ENCODE data around the gene AKAP13.

AKAP13 gene

GRCh38 chr15:85382942-85383341, 2.5 kb downstream of the AKAP13 start:
- no peak for DNase-seq

GRCh38 chr15:85383470-85384148, 3.2 kb downstream of the AKAP13 start:
- DNase-seq, result no peak

GRCh38 chr15:85386261-85386660, 5.9 kb downstream of the AKAP13 start:
- DNase-seq, result no peak

GRCh38 chr15:85388566-85389305, 8.3 kb downstream of the AKAP13 start:
- no peak for DNase-seq

GRCh38 chr15:85389306-85389650, 8.9 kb downstream of the AKAP13 start:
- DNase-seq, result no peak

GRCh38 chr15:85389772-85390171, 9.4 kb downstream of the AKAP13 start:
- DNase-seq, result no peak

GRCh38 chr15:85393210-85393609, 12.8 kb downstream of the AKAP13 start:
- DNase-seq, result no peak

- no peak for DNase-seq
Observed at GRCh38 chr15:85394554-85395333, 14.3 kb downstream of the AKAP13 start.

- DNase-seq, result no peak
Observed at GRCh38 chr15:85396554-85396953, 16.2 kb downstream of the AKAP13 start.

- no peak for DNase-seq
Observed at GRCh38 chr15:85397151-85397550, 16.7 kb downstream of the AKAP13 start.

GRCh38 chr15:85397926-85398325, 17.5 kb downstream of the AKAP13 start:
- DNase-seq, result no peak

- DNase-seq, result no peak
Observed at GRCh38 chr15:85398822-85399221, 18.4 kb downstream of the AKAP13 start.

- no peak for DNase-seq
Observed at GRCh38 chr15:85399627-85400026, 19.2 kb downstream of the AKAP13 start.

- DNase-seq, result no peak
Observed at GRCh38 chr15:85400606-85401005, 20.2 kb downstream of the AKAP13 start.

- DNase-seq, result no peak
Observed at GRCh38 chr15:85401108-85401774, 20.8 kb downstream of the AKAP13 start.

- no peak for DNase-seq
Observed at GRCh38 chr15:85402195-85402881, 21.9 kb downstream of the AKAP13 start.

GRCh38 chr15:85403745-85404144, 23.3 kb downstream of the AKAP13 start:
- DNase-seq, result no peak

- no peak for DNase-seq
Observed at GRCh38 chr15:85404176-85404917, 23.9 kb downstream of the AKAP13 start.

- no peak for DNase-seq
Observed at GRCh38 chr15:85404918-85405866, 24.8 kb downstream of the AKAP13 start.

Data from nucleus accumbens (tissue), 56 donors.